ENCODE measurements around the gene TTLL8. TPM values are rescaled to one million over a fixed set of nuclear protein-coding genes. Genes with fewer than 3 reads are reported as not detected.

The TTLL8 gene
- total and polyA plus RNA-seq, 11 donors: not detected

DNA sequence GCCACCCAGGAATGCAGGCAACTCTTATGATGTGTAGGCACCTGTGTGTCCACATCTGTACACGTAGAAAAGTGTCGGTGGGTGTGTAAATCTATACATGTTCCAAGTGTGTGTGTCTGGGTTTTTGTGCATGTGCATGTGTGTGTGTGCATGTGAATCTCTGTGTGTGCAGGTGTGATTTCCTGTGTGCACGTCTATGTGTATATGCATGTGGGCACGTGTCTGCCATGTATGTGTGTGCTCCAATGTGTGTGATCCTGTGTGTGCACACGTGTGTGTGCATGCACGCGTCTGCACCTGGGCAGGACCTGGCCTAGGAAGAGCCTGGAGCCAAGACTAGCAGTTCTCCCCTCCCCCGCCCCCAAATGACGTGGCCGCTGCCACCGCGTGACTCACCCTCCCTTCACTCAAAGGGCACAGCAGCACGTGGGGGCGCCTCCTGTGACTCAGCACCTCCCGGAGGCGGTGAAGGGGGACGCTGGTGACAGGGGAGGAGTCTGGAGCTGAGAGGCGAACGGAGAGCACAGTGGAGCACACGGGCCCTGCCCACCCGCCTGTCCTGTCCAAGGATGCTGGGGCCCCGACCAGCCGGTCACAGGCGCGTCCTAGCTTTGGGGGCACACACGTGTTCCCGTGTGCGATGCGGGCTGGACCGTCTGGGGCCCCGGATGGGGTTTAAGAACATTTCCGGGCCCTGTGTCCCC is 87.4 kb downstream of the TTLL8 start:
- peaks cover 8 to 67% (median 47%) of the 10 kb centered on the region in 12 donors for H3K4me1 ChIP-seq
- no peaks in the 10 kb centered on the region for H3K36me3 ChIP-seq
- ATAC-seq: peak; percentile 90 to 95 (median 91)
- peak in 1 of 2 donors; percentile 88 for TF ChIP-seq POLR2A (IDR thresholded peaks at IDR 0.05)
- TF ChIP-seq, protein P1, sequence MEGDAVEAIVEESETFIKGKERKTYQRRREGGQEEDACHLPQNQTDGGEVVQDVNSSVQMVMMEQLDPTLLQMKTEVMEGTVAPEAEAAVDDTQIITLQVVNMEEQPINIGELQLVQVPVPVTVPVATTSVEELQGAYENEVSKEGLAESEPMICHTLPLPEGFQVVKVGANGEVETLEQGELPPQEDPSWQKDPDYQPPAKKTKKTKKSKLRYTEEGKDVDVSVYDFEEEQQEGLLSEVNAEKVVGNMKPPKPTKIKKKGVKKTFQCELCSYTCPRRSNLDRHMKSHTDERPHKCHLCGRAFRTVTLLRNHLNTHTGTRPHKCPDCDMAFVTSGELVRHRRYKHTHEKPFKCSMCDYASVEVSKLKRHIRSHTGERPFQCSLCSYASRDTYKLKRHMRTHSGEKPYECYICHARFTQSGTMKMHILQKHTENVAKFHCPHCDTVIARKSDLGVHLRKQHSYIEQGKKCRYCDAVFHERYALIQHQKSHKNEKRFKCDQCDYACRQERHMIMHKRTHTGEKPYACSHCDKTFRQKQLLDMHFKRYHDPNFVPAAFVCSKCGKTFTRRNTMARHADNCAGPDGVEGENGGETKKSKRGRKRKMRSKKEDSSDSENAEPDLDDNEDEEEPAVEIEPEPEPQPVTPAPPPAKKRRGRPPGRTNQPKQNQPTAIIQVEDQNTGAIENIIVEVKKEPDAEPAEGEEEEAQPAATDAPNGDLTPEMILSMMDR (IDR thresholded peaks at IDR 0.05): no peak
- no peaks in the 10 kb centered on the region for H3K27me3 ChIP-seq
- DNase-seq: peak; percentile 90 to 99 (median 95)
- intact Hi-C loops (cut with DNase I): loop anchor here in 4 of 10 donors (2.0 to 5.0 kb wide), 3 partner anchors 33 to 38 kb away; no protein-coding TSS in a partner anchor
- 9 to 11% (median 10%) methylated on average over 27 to 32 of the region's 32 CpGs for WGBS, 4 donors
- H3K27ac ChIP-seq: peak overlapping the region; percentile 49 to 99 (median 91)
- H3K9me3 ChIP-seq: no peaks in the 10 kb centered on the region
- H3K4me3 ChIP-seq: peak overlapping the region; percentile 22 to 65 (median 54)

DNA sequence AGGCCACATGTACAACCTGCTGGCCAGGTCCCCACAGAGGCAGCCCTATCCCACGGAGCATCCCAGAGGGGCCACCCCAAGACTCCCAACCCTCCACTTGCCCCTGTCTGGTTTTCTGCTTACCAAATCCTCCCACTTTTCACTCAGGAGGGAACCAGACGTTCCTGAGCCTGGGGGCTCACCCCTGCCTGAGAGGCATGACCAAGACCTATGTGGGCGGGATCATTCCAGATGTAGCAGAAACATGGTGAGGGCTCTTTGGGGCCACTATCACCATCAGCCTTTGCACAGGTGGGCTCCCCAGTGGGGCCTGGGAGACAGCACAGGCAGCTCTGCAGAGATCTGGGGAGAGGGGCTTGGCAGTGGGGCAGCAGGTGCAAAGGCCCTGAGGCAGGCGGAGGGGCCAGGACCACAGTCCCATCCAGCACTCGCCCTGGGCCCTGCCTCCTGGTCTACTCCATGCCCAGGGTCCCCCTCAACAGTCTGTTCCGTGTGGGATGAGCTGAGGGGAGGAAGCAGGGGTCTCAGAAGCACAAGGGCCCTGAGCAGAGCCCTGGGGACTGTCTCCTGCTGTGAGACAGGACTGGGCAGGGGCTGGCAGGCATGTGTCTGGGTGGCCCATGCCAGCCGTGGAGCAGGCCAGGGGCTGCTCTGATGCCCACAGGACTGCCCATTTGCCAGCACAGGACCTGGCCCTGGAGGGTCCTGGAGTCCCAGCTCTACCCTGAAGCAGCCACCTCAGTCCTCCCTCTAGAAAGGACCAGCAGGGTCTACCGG is 88.2 kb downstream of the TTLL8 start:
- no peaks in the 10 kb centered on the region for H3K27me3 ChIP-seq
- peaks cover 0 to 7% (median 0%) of the 10 kb centered on the region in 9 donors for H3K36me3 ChIP-seq
- H3K9me3 ChIP-seq: no peaks in the 10 kb centered on the region
- H3K4me3 ChIP-seq: peak overlapping the region in 1 of 12 donors; percentile 65
- TF ChIP-seq POLR2A (IDR thresholded peaks at IDR 0.05): no peak
- TF ChIP-seq, protein P1 (IDR thresholded peaks at IDR 0.05): no peak
- no peak for ATAC-seq
- intact Hi-C loops (cut with DNase I): loop anchor here in 6 of 10 donors (2.0 to 5.0 kb wide), 3 partner anchors 33 to 38 kb away; no protein-coding TSS in a partner anchor
- WGBS, 4 donors: 79 to 87% (median 84%) methylated on average over 4 to 8 of the region's 8 CpGs
- DNase-seq: peak in 3 of 5 donors; percentile 8 to 53 (median 30)
- H3K27ac ChIP-seq: peak overlapping the region in 10 of 12 donors; percentile 42 to 99 (median 91)
- peaks cover 12 to 74% (median 55%) of the 10 kb centered on the region in 12 donors for H3K4me1 ChIP-seq

DNA sequence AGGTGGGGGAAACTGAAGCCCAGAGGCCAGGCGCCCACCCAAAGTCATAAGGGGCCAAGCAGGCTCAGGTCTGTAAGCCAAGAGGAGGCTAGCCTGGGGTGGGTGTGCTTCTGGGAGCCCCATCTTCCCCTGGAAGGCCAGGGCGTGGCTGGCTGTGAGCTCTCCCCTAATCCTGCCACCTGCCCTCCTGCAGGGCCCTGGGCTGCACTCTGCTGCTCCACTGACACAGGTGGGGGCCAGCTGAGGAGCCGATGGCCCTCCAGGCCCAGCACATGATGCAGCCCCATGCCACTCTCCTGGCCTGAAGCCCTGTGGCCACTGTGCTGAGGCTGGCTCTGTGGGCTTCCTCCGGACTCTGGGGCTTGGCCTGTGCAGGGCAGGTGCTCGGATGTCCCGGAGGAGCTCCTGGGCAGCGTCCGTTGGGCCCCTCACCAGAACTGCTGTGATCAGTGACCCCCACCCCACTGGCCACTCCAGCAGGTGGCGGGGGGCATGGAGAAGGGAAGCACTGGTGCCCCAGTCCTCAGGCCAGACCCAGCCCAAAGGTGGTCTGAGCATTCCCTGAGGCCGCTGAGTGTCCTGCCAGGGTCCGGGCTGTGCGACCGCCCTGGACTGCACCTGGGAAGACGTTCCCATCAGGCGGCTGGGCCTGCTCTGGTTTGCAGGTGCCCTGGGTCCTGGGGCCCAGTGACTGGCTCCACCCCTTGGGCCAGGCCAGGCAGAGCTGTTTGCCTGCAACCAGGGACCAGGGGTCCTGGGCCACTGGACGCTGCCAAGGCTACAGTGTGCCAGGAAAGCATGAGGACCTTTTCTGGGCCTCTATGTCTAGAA is 89.1 kb downstream of the TTLL8 start:
- TF ChIP-seq, protein P1 (IDR thresholded peaks at IDR 0.05): no peak
- no peak for TF ChIP-seq POLR2A (IDR thresholded peaks at IDR 0.05)
- Histone ChIP-seq H3K27me3 (no peaks in the 10 kb centered on the region), H3K27ac (peak overlapping the region in 8 of 12 donors; percentile 13 to 99 (median 92)), H3K36me3 (peaks cover 0 to 16% (median 3%) of the 10 kb centered on the region in 9 donors), H3K9me3 (no peaks in the 10 kb centered on the region), H3K4me3 (no peak overlapping the region), H3K4me1 (peaks cover 15 to 83% (median 64%) of the 10 kb centered on the region in 12 donors)
- ATAC-seq (no peak), DNase-seq (peak in 3 of 5 donors; percentile 12 to 55 (median 33))
- WGBS, 4 donors: 94 to 100% (median 95%) methylated on average over 2 to 16 of the region's 16 CpGs
- intact Hi-C loops (cut with DNase I): loop anchor here in 2 of 10 donors (5.0 kb wide), 1 partner anchor 37 kb away; no protein-coding TSS in a partner anchor

Other genes starting within 250 kb of the TTLL8 start
- gene BRD1, start 230.4 kb downstream of the TTLL8 start, total RNA-seq: 10 to 100 TPM; 13.9 to 27.0 (median 18.5) TPM
- 10 to 100 TPM; 12.0 TPM for gene BRD1, start 230.4 kb downstream of the TTLL8 start, polyA plus RNA-seq
- gene ZBED4, start 204.5 kb downstream of the TTLL8 start, total RNA-seq: 1 to 10 TPM; 2.9 to 8.6 (median 4.9) TPM
- 1 to 10 TPM; 2.2 to 7.8 TPM for gene ZBED4, start 204.5 kb downstream of the TTLL8 start, polyA plus RNA-seq
- gene ALG12, start 139.9 kb downstream of the TTLL8 start, total RNA-seq: 10 to 100 TPM in 8 of 9 donors, 1 to 10 TPM in 1; 9.8 to 26.8 (median 15.2) TPM
- 10 to 100 TPM in 1 of 2 donors, 1 to 10 TPM in 1; 9.1 to 12.4 TPM for gene ALG12, start 139.9 kb downstream of the TTLL8 start, polyA plus RNA-seq
- gene CRELD2, start 139.7 kb downstream of the TTLL8 start, total RNA-seq: 10 to 100 TPM; 16.7 to 36.2 (median 21.6) TPM
- gene CRELD2, start 139.7 kb downstream of the TTLL8 start, polyA plus RNA-seq: 10 to 100 TPM; 15.0 to 70.3 TPM
- 100 to 1,000 TPM in 1 of 9 donors, 10 to 100 TPM in 8; 37.7 to 118 (median 51.0) TPM for gene PIM3, start 97.5 kb downstream of the TTLL8 start, total RNA-seq
- 10 to 100 TPM; 45.1 to 50.2 TPM for gene PIM3, start 97.5 kb downstream of the TTLL8 start, polyA plus RNA-seq
- not detected for gene IL17REL, start 45.5 kb downstream of the TTLL8 start, total RNA-seq
- not detected for gene IL17REL, start 45.5 kb downstream of the TTLL8 start, polyA plus RNA-seq
- under 1 TPM in 4 of 9 donors, not detected in 5; 0.07 to 0.80 (median 0.30) TPM for gene MLC1, start 27.1 kb upstream of the TTLL8 start, total RNA-seq
- under 1 TPM; 0.03 to 0.19 TPM for gene MLC1, start 27.1 kb upstream of the TTLL8 start, polyA plus RNA-seq
- gene MOV10L1, start 31.7 kb upstream of the TTLL8 start, total RNA-seq: under 1 TPM in 3 of 9 donors, not detected in 6; 0.09 to 0.63 (median 0.13) TPM
- under 1 TPM; 0.06 to 0.27 TPM for gene MOV10L1, start 31.7 kb upstream of the TTLL8 start, polyA plus RNA-seq
- gene PANX2, start 112.4 kb upstream of the TTLL8 start, total RNA-seq: under 1 TPM in 5 of 9 donors, not detected in 4; 0.08 to 0.77 (median 0.56) TPM
- gene PANX2, start 112.4 kb upstream of the TTLL8 start, polyA plus RNA-seq: under 1 TPM in 1 of 2 donors, not detected in 1; 0.08 TPM
- gene TRABD, start 127.6 kb upstream of the TTLL8 start, total RNA-seq: 10 to 100 TPM; 14.3 to 28.1 (median 17.5) TPM
- gene TRABD, start 127.6 kb upstream of the TTLL8 start, polyA plus RNA-seq: 10 to 100 TPM; 25.8 to 32.9 TPM
- gene SELENOO, start 142.7 kb upstream of the TTLL8 start, total RNA-seq: 10 to 100 TPM; 10.4 to 23.8 (median 12.8) TPM
- gene SELENOO, start 142.7 kb upstream of the TTLL8 start, polyA plus RNA-seq: 10 to 100 TPM; 16.0 to 20.4 TPM
- gene TUBGCP6, start 186.7 kb upstream of the TTLL8 start, total RNA-seq: 10 to 100 TPM; 14.1 to 28.8 (median 18.1) TPM
- 10 to 100 TPM; 11.6 to 17.7 TPM for gene TUBGCP6, start 186.7 kb upstream of the TTLL8 start, polyA plus RNA-seq
- 10 to 100 TPM in 6 of 9 donors, 1 to 10 TPM in 3; 6.8 to 22.4 (median 10.9) TPM for gene HDAC10, start 193.0 kb upstream of the TTLL8 start, total RNA-seq
- gene HDAC10, start 193.0 kb upstream of the TTLL8 start, polyA plus RNA-seq: 1 to 10 TPM; 6.2 to 10.0 TPM
- gene MAPK12, start 203.4 kb upstream of the TTLL8 start, total RNA-seq: 10 to 100 TPM; 12.2 to 18.0 (median 15.5) TPM
- 10 to 100 TPM; 11.6 to 17.9 TPM for gene MAPK12, start 203.4 kb upstream of the TTLL8 start, polyA plus RNA-seq
- gene MAPK11, start 212.1 kb upstream of the TTLL8 start, total RNA-seq: 10 to 100 TPM in 1 of 9 donors, 1 to 10 TPM in 8; 5.0 to 12.1 (median 7.0) TPM
- gene MAPK11, start 212.1 kb upstream of the TTLL8 start, polyA plus RNA-seq: 1 to 10 TPM; 7.8 to 9.9 TPM
- 100 to 1,000 TPM in 2 of 9 donors, 10 to 100 TPM in 7; 44.4 to 139 (median 57.9) TPM for gene PLXNB2, start 249.3 kb upstream of the TTLL8 start, total RNA-seq
- 10 to 100 TPM; 35.1 to 40.3 TPM for gene PLXNB2, start 249.3 kb upstream of the TTLL8 start, polyA plus RNA-seq

All from heart left ventricle (tissue), 16 donors.